Fibroblast of villous mesenchyme (primary cell): Measurements from ENCODE around the gene SRBD1. TPM values are rescaled to one million over a fixed set of nuclear protein-coding genes. Genes with fewer than 3 reads are reported as not detected.

Experiments
- DNase-seq: peaks from one replicate; pipeline ENCODE4 v3.0.0-alpha.2; 2010; ENCODE audit warnings: low read depth
- H3K4me3 ChIP-seq: 2 replicates; pipeline ENCODE4 v1.5.1; 2011; ENCODE audit warnings: low read depth, mild to moderate bottlenecking, low read length
- CTCF ChIP-seq: IDR thresholded peaks from 2 replicates; pipeline ENCODE4 v1.5.1; 2012; ENCODE audit warnings: low read depth, mild to moderate bottlenecking, low read length; ENCODE audit not compliant: insufficient read depth
- total RNA-seq: library from RNA; depleted of rRNA; stranded (reverse); fragments of >200 nt; gene quantifications from 2 replicates; pipeline ENCODE4 v1.2.3, GENCODE V29; 2012

SRBD1 gene
- total RNA-seq, 1 donor: 31.1 TPM

GRCh38 chr2:45646289-45646688 is 35.2 kb upstream of the SRBD1 start:
- TF ChIP-seq CTCF: no peak
- no peak overlapping the region for H3K4me3 ChIP-seq
- DNase-seq: no peak

- peak overlapping the region; percentile 72 for H3K4me3 ChIP-seq
- peak; percentile 86 for TF ChIP-seq CTCF
- DNase-seq: peak; percentile 37
Measured at GRCh38 chr2:45643543-45644542, 32.8 kb upstream of the SRBD1 start.

GRCh38 chr2:45643095-45643494 is 32.0 kb upstream of the SRBD1 start:
- TF ChIP-seq CTCF: no peak
- H3K4me3 ChIP-seq: peak overlapping the region; percentile 72
- peak; percentile 21 for DNase-seq

- DNase-seq: no peak
- H3K4me3 ChIP-seq: no peak overlapping the region
- TF ChIP-seq CTCF: no peak
Measured at GRCh38 chr2:45640576-45640975, 29.5 kb upstream of the SRBD1 start.

GRCh38 chr2:45637440-45637839 is 26.4 kb upstream of the SRBD1 start:
- no peak for TF ChIP-seq CTCF
- no peak overlapping the region for H3K4me3 ChIP-seq
- peak; percentile 9 for DNase-seq

GRCh38 chr2:45636008-45636407 is 24.9 kb upstream of the SRBD1 start:
- TF ChIP-seq CTCF: no peak
- no peak for DNase-seq
- no peak overlapping the region for H3K4me3 ChIP-seq
